HepG2 (cell line): ENCODE results near the gene WNT3A. TPM values are rescaled to one million over a fixed set of nuclear protein-coding genes. Genes with fewer than 3 reads are reported as not detected.

Experiments
- ATAC-seq: fragments of 200-7000 bp; cut with Tn5 transposase; 3 replicates; pipeline ENCODE4 v1.9.1; 2020; ENCODE audit warnings: mild to moderate bottlenecking, moderate library complexity
- BruUV-seq: library from RNA; stranded (reverse); fragments of 400-500 nt; replicated peaks from 2 replicates; lab custom pipeline; 2021; lab: Mats Ljungman, UMichigan
- CTCF ChIA-PET: fragments of 300-600 bp; formaldehyde crosslinking; extraction: SDS; loops from one replicate; lab custom pipeline; 2021; ENCODE audit warnings: low total read pairs, inconsistent platforms, low intra/inter-chr PET ratio; lab: Yijun Ruan, JAX
- POLR2A ChIA-PET: fragments of 350-600 bp; sonication (Branson Sonifier 250); formaldehyde crosslinking; loops from one replicate; lab custom pipeline; 2020; ENCODE audit warnings: antibody characterized with exemption, inconsistent platforms; lab: Yijun Ruan, JAX
- DNase-seq: peaks from one replicate; pipeline ENCODE4 v3.0.0-alpha.2; 2015; ENCODE audit warnings: low spot score
- FAIRE-seq: peaks from 3 replicates; lab custom pipeline; 2011; peaks lifted over from hg19 to GRCh38; lab: Jason Lieb, UNC
- H2AFZ ChIP-seq: one replicate; pipeline ENCODE4 v1.6.1; 2011; ENCODE audit warnings: low read length, inconsistent platforms
- H3K27ac ChIP-seq: fragments of 300-600 bp; 3 replicates; pipeline ENCODE4 v1.8.0; 2011; ENCODE audit warnings: mixed run types, mild to moderate bottlenecking, mixed read lengths, low read length, inconsistent platforms; ENCODE audit not compliant: insufficient read depth; ENCODE audit errors: extremely low read length
- H3K27me3 ChIP-seq, 2 experiments: fragments of 200-600 bp in 1 of 2; 2 replicates in 1 of 2; 3 replicates in 1 of 2; pipeline versions ENCODE4 v1.6.0 to v1.8.0; 2011; ENCODE audit warnings: low read length in 2 of 2, mild to moderate bottlenecking in 2 of 2, moderate library complexity in 2 of 2, inconsistent platforms in 1 of 2; ENCODE audit not compliant: insufficient read depth in 2 of 2, control insufficient read depth in 1 of 2
- H3K36me3 ChIP-seq, 2 experiments: fragments of 200-600 bp in 1 of 2; replicated peaks in 1 of 2; 2 replicates in 1 of 2; 3 replicates in 1 of 2; pipeline versions ENCODE4 v1.5.1 to v1.8.0; 2011; ENCODE audit warnings: low read length in 2 of 2, inconsistent platforms in 1 of 2; ENCODE audit not compliant: insufficient read depth in 2 of 2, control insufficient read depth in 1 of 2
- H3K4me1 ChIP-seq: 2 replicates; pipeline ENCODE4 v1.5.1; 2012; ENCODE audit warnings: low read length, inconsistent platforms; ENCODE audit not compliant: insufficient read depth
- H3K4me2 ChIP-seq: 2 replicates; pipeline ENCODE4 v1.6.0; 2011; ENCODE audit warnings: low read depth, low read length, inconsistent platforms
- H3K4me3 ChIP-seq, 3 experiments: fragments of 200-600 bp in 1 of 3; sonication (generic), shearing (Covaris generic) in 1 of 3; replicated peaks in 1 of 3; 2 replicates each; pipeline ENCODE4 v1.5.1; 2011 to 2016; ENCODE audit warnings: low read length in 3 of 3, inconsistent platforms in 2 of 3, low read depth in 2 of 3, mild to moderate bottlenecking in 2 of 3, control low read depth in 1 of 3, mixed read lengths in 1 of 3; ENCODE audit not compliant: insufficient read depth in 1 of 3
- H3K79me2 ChIP-seq: one replicate; pipeline ENCODE4 v1.6.1; 2011; ENCODE audit warnings: low read length, inconsistent platforms; ENCODE audit not compliant: insufficient read depth
- H3K9ac ChIP-seq: 2 replicates; pipeline ENCODE4 v1.6.0; 2011; ENCODE audit warnings: mild to moderate bottlenecking, low read depth, low read length, inconsistent platforms; ENCODE audit not compliant: insufficient read depth
- H3K9me3 ChIP-seq: 2 replicates; pipeline ENCODE4 v1.5.1; 2012; ENCODE audit warnings: mild to moderate bottlenecking, low read length
- H4K20me1 ChIP-seq: 2 replicates; pipeline ENCODE4 v1.6.0; 2011; ENCODE audit warnings: inconsistent platforms, mild to moderate bottlenecking, low read length, moderate library complexity; ENCODE audit not compliant: insufficient read depth
- ZNF720 ChIP-seq: sonication (generic); formaldehyde crosslinking; IDR thresholded peaks from 2 replicates; pipeline ENCODE4 v1.4.0; 2020; ENCODE audit warnings: missing genetic modification reagents
- WGBS: methylation state at CpG from one replicate; pipeline ENCODE4 v1.1.6; 2017; ENCODE audit warnings: low lambda C conversion rate; 5-methylcytosine and 5-hydroxymethylcytosine counted together
- in situ Hi-C: cut with HindIII; loops from 2 replicates; pipeline ENCODE4 v1.10.0; 2017; ENCODE audit warnings: low pct_unique_long_range_greater_than_20kb; ENCODE audit not compliant: extremely low pct_ligation_motif_present
- intact Hi-C: fragments of 100-400 bp; cut with micrococcal nuclease; formaldehyde crosslinking; loops from one replicate; pipeline ENCODE4 v1.10.0; 2022; ENCODE audit not compliant: unreplicated experiment
- polyA plus RNA-seq, 8 experiments: library from polyadenylated mRNA; depleted of rRNA in 3 of 8; stranded (reverse) in 7 of 8; unstranded in 1 of 8; fragments of >200 nt; fragmentation: Illumina TruSeq in 4 of 8; extraction: Trizol in 4 of 8; gene quantifications; 2 replicates each; pipeline versions ENCODE4 v1.2.1 to v1.2.3, GENCODE V29; 2011 to 2016; ENCODE audit warnings: low read depth in 4 of 8, missing spikeins in 1 of 8, mixed read lengths in 1 of 8; ENCODE audit not compliant: insufficient read depth in 1 of 8
- total RNA-seq, 5 experiments: library from RNA; depleted of rRNA; stranded (reverse); fragments of >200 nt; fragmentation: Illumina TruSeq; extraction: Trizol; gene quantifications; 2 replicates each; pipeline ENCODE4 v1.2.3, GENCODE V29; 2016; ENCODE audit warnings: low read depth in 1 of 5
- TF ChIP-seq, protein P1 (sequence below): sonication (generic); formaldehyde crosslinking; IDR thresholded peaks from 2 replicates; pipeline ENCODE4 v1.4.0; 2020; ENCODE audit warnings: mild to moderate bottlenecking, missing genetic modification reagents
- TF ChIP-seq, protein P2 (sequence below): IDR thresholded peaks from 2 replicates; pipeline ENCODE4 v1.6.1; 2016
- TF ChIP-seq, protein P3 (sequence below): sonication (generic); formaldehyde crosslinking; IDR thresholded peaks from 2 replicates; pipeline ENCODE4; 2020; ENCODE audit warnings: missing genetic modification reagents, mild to moderate bottlenecking, borderline replicate concordance
- TF ChIP-seq, protein P4 (sequence below): sonication (generic); formaldehyde crosslinking; IDR thresholded peaks from 2 replicates; pipeline ENCODE4 v1.4.0; 2020; ENCODE audit warnings: mild to moderate bottlenecking, low read depth, missing genetic modification reagents
- TF ChIP-seq, protein P5 (sequence below): IDR thresholded peaks from 2 replicates; pipeline ENCODE4 v1.6.1; 2016; ENCODE audit warnings: missing biosample characterization, missing genetic modification reagents, low read depth

The WNT3A gene
- total and polyA plus RNA-seq, 2 of the 13 experiments (the other 11 are each of a cell fraction or from before 2014, with no cell fraction given), result not detected

DNA sequence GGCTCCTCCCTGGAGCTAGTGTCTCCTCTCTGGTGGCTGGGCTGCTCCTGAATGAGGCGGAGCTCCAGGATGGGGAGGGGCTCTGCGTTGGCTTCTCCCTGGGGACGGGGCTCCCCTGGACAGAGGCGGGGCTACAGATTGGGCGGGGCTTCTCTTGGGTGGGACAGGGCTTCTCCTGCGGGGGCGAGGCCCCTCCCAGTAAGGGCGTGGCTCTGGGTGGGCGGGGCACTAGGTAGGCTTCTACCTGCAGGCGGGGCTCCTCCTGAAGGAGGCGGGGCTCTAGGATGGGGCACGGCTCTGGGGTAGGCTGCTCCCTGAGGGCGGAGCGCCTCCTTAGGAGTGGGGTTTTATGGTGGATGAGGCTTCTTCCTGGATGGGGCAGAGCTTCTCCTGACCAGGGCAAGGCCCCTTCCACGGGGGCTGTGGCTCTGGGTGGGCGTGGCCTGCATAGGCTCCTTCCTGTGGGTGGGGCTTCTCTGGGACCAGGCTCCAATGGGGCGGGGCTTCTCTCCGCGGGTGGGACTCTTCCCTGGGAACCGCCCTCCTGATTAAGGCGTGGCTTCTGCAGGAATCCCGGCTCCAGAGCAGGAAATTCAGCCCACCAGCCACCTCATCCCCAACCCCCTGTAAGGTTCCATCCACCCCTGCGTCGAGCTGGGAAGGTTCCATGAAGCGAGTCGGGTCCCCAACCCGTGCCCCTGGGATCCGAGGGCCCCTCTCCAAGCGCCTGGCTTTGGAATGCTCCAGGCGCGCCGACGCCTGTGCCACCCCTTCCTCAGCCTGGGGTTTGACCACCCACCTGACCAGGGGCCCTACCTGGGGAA, 53.0 kb downstream of the WNT3A start:
- H3K27me3 ChIP-seq, result peaks cover 8 to 30% of the 10 kb centered on the region in 2 experiments; a peak in 4 of 5 replicates
- TF ChIP-seq, protein P1, sequence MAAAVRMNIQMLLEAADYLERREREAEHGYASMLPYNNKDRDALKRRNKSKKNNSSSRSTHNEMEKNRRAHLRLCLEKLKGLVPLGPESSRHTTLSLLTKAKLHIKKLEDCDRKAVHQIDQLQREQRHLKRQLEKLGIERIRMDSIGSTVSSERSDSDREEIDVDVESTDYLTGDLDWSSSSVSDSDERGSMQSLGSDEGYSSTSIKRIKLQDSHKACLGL (CRISPR knock-in tag), result no peak
- TF ChIP-seq, protein P2, sequence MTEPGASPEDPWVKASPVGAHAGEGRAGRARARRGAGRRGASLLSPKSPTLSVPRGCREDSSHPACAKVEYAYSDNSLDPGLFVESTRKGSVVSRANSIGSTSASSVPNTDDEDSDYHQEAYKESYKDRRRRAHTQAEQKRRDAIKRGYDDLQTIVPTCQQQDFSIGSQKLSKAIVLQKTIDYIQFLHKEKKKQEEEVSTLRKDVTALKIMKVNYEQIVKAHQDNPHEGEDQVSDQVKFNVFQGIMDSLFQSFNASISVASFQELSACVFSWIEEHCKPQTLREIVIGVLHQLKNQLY (CRISPR knock-in tag), result no peak
- TF ChIP-seq ZNF720 (CRISPR knock-in tag), result no peak
- TF ChIP-seq, protein P3, sequence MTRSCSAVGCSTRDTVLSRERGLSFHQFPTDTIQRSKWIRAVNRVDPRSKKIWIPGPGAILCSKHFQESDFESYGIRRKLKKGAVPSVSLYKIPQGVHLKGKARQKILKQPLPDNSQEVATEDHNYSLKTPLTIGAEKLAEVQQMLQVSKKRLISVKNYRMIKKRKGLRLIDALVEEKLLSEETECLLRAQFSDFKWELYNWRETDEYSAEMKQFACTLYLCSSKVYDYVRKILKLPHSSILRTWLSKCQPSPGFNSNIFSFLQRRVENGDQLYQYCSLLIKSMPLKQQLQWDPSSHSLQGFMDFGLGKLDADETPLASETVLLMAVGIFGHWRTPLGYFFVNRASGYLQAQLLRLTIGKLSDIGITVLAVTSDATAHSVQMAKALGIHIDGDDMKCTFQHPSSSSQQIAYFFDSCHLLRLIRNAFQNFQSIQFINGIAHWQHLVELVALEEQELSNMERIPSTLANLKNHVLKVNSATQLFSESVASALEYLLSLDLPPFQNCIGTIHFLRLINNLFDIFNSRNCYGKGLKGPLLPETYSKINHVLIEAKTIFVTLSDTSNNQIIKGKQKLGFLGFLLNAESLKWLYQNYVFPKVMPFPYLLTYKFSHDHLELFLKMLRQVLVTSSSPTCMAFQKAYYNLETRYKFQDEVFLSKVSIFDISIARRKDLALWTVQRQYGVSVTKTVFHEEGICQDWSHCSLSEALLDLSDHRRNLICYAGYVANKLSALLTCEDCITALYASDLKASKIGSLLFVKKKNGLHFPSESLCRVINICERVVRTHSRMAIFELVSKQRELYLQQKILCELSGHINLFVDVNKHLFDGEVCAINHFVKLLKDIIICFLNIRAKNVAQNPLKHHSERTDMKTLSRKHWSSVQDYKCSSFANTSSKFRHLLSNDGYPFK (CRISPR knock-in tag), result no peak
- TF ChIP-seq, protein P4, sequence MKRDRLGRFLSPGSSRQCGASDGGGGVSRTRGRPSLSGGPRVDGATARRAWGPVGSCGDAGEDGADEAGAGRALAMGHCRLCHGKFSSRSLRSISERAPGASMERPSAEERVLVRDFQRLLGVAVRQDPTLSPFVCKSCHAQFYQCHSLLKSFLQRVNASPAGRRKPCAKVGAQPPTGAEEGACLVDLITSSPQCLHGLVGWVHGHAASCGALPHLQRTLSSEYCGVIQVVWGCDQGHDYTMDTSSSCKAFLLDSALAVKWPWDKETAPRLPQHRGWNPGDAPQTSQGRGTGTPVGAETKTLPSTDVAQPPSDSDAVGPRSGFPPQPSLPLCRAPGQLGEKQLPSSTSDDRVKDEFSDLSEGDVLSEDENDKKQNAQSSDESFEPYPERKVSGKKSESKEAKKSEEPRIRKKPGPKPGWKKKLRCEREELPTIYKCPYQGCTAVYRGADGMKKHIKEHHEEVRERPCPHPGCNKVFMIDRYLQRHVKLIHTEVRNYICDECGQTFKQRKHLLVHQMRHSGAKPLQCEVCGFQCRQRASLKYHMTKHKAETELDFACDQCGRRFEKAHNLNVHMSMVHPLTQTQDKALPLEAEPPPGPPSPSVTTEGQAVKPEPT (CRISPR knock-in tag), result no peak
- TF ChIP-seq, protein P5, sequence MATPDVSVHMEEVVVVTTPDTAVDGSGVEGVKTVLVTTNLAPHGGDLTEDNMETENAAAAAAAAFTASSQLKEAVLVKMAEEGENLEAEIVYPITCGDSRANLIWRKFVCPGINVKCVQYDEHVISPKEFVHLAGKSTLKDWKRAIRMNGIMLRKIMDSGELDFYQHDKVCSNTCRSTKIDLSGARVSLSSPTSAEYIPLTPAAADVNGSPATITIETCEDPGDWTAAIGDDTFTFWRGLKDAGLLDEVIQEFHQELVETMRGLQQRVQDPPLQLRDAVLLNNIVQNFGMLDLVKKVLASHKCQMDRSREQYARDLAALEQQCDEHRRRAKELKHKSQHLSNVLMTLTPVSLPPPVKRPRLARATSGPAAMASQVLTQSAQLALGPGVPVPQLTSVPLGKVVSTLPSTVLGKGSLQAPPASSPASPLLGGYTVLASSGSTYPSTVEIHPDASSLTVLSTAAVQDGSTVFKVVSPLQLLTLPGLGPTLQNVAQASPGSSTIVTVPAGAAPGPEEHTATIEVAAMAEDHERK (CRISPR knock-in tag), result no peak
- TF ChIP-seq, all 625 proteins: peak for 0
- H3K9me3 ChIP-seq, result no peaks in the 10 kb centered on the region
- WGBS, result 27% methylated on average over 3 of the region's 33 CpGs
- H3K79me2 ChIP-seq, result no peaks in the 10 kb centered on the region
- H3K4me1 ChIP-seq, result no peaks in the 10 kb centered on the region
- no peak overlapping the region for H3K27ac ChIP-seq
- H3K4me2 ChIP-seq, result no peak overlapping the region
- 0 out of 3 replicates have a peak, but pooled peaks have one; percentile 13 for ATAC-seq
- FAIRE-seq, result no peak
- BruUV-seq, result no TSS peak
- intact Hi-C loops, result no loop called here
- ChIA-PET POLR2A (no interaction called here), CTCF (no interaction called here)
- no peak overlapping the region for H3K9ac ChIP-seq
- in situ Hi-C loops, result no loop called here
- H3K4me3 ChIP-seq, result no peak overlapping the region
- DNase-seq, result no peak
- no peak overlapping the region for H2AFZ ChIP-seq
- no peaks in the 10 kb centered on the region for H4K20me1 ChIP-seq
- H3K36me3 ChIP-seq, result no peaks in the 10 kb centered on the region
